Renal cortex interstitium (tissue), 11 donors: Measurements from ENCODE around the gene SLC39A10. TPM values are rescaled to one million over a fixed set of nuclear protein-coding genes. Genes with fewer than 3 reads are reported as not detected.

ENCODE experiments used
- DNase-seq, 11 donors: peaks; one replicate each; pipeline ENCODE4 v3.0.0-alpha.2; 2013; ENCODE audit warnings: low read depth in 9 of 11, low spot score in 4 of 11; ENCODE audit errors: extremely low read depth in 1 of 11
- polyA plus RNA-seq, 3 donors: library from polyadenylated mRNA; unstranded; fragments of 120-200 nt; gene quantifications; one replicate each; pipeline ENCODE4 v1.2.1, GENCODE V29; 2013; ENCODE audit not compliant: insufficient read length in 3 of 3

SLC39A10 gene
- polyA plus RNA-seq, 3 donors = 68.1 to 104 (median 90.1) TPM

GRCh38 chr2:195756218-195756942 lies 99.4 kb downstream of the SLC39A10 start:
- DNase-seq = no peak

- no peak for DNase-seq
These were observed 101.8 kb downstream of the SLC39A10 start for GRCh38 chr2:195758846-195759245.

- no peak for DNase-seq
These were observed 102.9 kb downstream of the SLC39A10 start for GRCh38 chr2:195759877-195760276.

GRCh38 chr2:195763866-195764265 lies 106.8 kb downstream of the SLC39A10 start:
- DNase-seq = no peak

GRCh38 chr2:195766691-195767090 lies 109.7 kb downstream of the SLC39A10 start:
- DNase-seq = no peak

- no peak for DNase-seq
These were observed 111.4 kb downstream of the SLC39A10 start for GRCh38 chr2:195768431-195768830.

GRCh38 chr2:195769975-195770374 lies 112.9 kb downstream of the SLC39A10 start:
- DNase-seq = no peak

GRCh38 chr2:195779491-195779890 lies 122.5 kb downstream of the SLC39A10 start:
- DNase-seq = no peak

GRCh38 chr2:195782156-195782555 lies 125.1 kb downstream of the SLC39A10 start:
- DNase-seq = no peak
